ENCODE measurements around the gene VPS11. TPM values are rescaled to one million over a fixed set of nuclear protein-coding genes. Genes with fewer than 3 reads are reported as not detected.

Gene VPS11
- total RNA-seq, 1 experiment from 2014 or later = 48.7 TPM

DNA sequence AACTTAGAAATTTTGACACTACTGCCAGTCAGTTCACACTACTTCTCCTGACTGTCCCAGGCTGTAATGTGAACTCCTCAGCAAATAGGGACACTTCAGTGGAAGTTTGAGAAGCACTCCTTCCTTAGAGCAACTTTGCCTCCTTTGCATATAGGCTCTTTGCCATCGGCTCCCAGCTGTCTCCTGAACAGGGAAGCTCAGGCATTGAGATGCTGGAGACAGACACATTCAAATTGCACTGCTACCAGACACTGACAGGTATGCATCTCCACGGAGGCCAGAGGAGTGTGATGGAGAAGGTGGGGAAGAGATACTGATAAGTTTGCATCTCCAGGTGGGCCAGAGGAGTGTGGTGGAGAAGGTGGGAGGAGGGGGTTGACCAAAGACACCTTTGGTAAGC, 47.6 kb upstream of the VPS11 start:
- Histone ChIP-seq H3K9ac (ENCODE audit: low read length) (peak overlapping the region; percentile 99; the same call in 1 of the 2 replicates), H3K27me3 (ENCODE audit: low read length) (no peaks in the 10 kb centered on the region), H4K20me1 (ENCODE audit: low read length) (peaks cover 27% of the 10 kb centered on the region), H3K4me3 (ENCODE audit: low read length) (peak overlapping the region; percentile 98), H3K4me1 (ENCODE audit: insufficient read depth, low read length) (peaks cover 31% of the 10 kb centered on the region), H3K79me2 (ENCODE audit: low read length) (peaks cover 75% of the 10 kb centered on the region), H3K27ac (ENCODE audit: low read length) (no peak overlapping the region), H3F3A (ENCODE audit: low read length, unreplicated experiment) (peaks cover 22% of the 10 kb centered on the region), H2AFZ (ENCODE audit: low read length) (no peak overlapping the region), H3K36me3 (ENCODE audit: low read depth, low read length) (peaks cover 59% of the 10 kb centered on the region), H3K9me2 (replicated peaks; ENCODE audit: low read length) (no peaks in the 10 kb centered on the region), H3K9me3 (ENCODE audit: low read length) (no peaks in the 10 kb centered on the region), H3K4me2 (ENCODE audit: low read length) (peak overlapping the region; percentile 94)
- DNase-seq (peak; percentile 34), ATAC-seq (no peak)
- POLR2A ChIA-PET (ENCODE audit: unreplicated experiment) = interaction anchor here (0.6 to 1.3 kb wide), 2 partner anchors 9 to 22 kb away, joined by 4 read pairs; partner anchors contain the start of gene CENATAC
- no TSS peak for BruUV-seq (replicated peaks)
- CTCF ChIA-PET = interaction anchor here (0.6 to 0.9 kb wide), 2 partner anchors 76 to 78 kb away, joined by 3 to 5 read pairs; no protein-coding TSS in a partner anchor
- intact Hi-C loops (cut with micrococcal nuclease) = loop anchor here (2.0 to 5.0 kb wide), 2 partner anchors 21 to 37 kb away; partner anchors contain the start of genes CENATAC and HYOU1
- TF ChIP-seq EZH2 (IDR thresholded peaks at IDR 0.05; ENCODE audit: low read length, unreplicated experiment) = no peak
- TF ChIP-seq, protein P1, sequence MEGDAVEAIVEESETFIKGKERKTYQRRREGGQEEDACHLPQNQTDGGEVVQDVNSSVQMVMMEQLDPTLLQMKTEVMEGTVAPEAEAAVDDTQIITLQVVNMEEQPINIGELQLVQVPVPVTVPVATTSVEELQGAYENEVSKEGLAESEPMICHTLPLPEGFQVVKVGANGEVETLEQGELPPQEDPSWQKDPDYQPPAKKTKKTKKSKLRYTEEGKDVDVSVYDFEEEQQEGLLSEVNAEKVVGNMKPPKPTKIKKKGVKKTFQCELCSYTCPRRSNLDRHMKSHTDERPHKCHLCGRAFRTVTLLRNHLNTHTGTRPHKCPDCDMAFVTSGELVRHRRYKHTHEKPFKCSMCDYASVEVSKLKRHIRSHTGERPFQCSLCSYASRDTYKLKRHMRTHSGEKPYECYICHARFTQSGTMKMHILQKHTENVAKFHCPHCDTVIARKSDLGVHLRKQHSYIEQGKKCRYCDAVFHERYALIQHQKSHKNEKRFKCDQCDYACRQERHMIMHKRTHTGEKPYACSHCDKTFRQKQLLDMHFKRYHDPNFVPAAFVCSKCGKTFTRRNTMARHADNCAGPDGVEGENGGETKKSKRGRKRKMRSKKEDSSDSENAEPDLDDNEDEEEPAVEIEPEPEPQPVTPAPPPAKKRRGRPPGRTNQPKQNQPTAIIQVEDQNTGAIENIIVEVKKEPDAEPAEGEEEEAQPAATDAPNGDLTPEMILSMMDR (conservative IDR thresholded peaks at IDR 0.05; ENCODE audit: low read depth, low read length) = no peak
- TF ChIP-seq EZH2phosphoT487 (IDR thresholded peaks at IDR 0.05; ENCODE audit: borderline replicate concordance, low read length) = no peak

DNA sequence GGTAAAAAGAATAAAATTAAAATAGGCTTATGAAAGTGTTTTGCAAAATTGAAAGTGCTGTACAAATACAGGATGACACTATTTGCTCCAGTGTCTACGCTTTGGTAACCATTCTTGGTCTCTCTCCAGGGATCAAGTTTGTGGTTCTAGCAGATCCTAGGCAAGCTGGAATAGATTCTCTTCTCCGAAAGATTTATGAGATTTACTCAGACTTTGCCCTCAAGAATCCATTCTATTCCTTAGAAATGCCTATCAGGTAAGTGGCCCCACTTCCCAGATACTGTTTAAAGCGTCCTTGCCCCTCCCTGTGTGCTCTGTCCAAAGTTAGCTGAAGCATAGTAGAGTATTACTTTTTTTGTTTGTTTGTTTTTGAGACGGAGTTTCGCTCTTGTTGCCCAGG, 46.0 kb upstream of the VPS11 start:
- Histone ChIP-seq H3K27ac (ENCODE audit: low read length) (no peak overlapping the region), H2AFZ (ENCODE audit: low read length) (no peak overlapping the region)

GRCh38 chr11:119023741-119024140, 43.9 kb upstream of the VPS11 start:
- H4K20me1 ChIP-seq (ENCODE audit: low read length) = peaks cover 6% of the 10 kb centered on the region; the same call in 1 of the 2 replicates
- peaks cover 49% of the 10 kb centered on the region for H3K79me2 ChIP-seq (ENCODE audit: low read length)
- no peak overlapping the region for H3K4me2 ChIP-seq (ENCODE audit: low read length)
- TF ChIP-seq, protein P1 (conservative IDR thresholded peaks at IDR 0.05; ENCODE audit: low read depth, low read length) = no peak
- TF ChIP-seq EZH2 (IDR thresholded peaks at IDR 0.05; ENCODE audit: low read length, unreplicated experiment) = no peak
- no peak for TF ChIP-seq EZH2phosphoT487 (IDR thresholded peaks at IDR 0.05; ENCODE audit: borderline replicate concordance, low read length)
- ChIA-PET POLR2A (ENCODE audit: unreplicated experiment) (no interaction called here), CTCF (no interaction called here)
- H3K27me3 ChIP-seq (ENCODE audit: low read length) = no peaks in the 10 kb centered on the region
- intact Hi-C loops (cut with micrococcal nuclease) = no loop called here
- H3F3A ChIP-seq (ENCODE audit: low read length, unreplicated experiment) = peaks cover 5% of the 10 kb centered on the region
- peaks cover 22% of the 10 kb centered on the region for H3K4me1 ChIP-seq (ENCODE audit: insufficient read depth, low read length)
- no peak overlapping the region for H3K27ac ChIP-seq (ENCODE audit: low read length)
- H3K9ac ChIP-seq (ENCODE audit: low read length) = no peak overlapping the region
- H3K9me2 ChIP-seq (replicated peaks; ENCODE audit: low read length) = no peaks in the 10 kb centered on the region
- no peak overlapping the region for H3K4me3 ChIP-seq (ENCODE audit: low read length)
- H3K9me3 ChIP-seq (ENCODE audit: low read length) = no peaks in the 10 kb centered on the region
- no peak overlapping the region for H2AFZ ChIP-seq (ENCODE audit: low read length)
- ATAC-seq (no peak), DNase-seq (no peak)
- BruUV-seq (replicated peaks) = no TSS peak
- H3K36me3 ChIP-seq (ENCODE audit: low read depth, low read length) = peaks cover 35% of the 10 kb centered on the region

More for the DNA sequence above, 46.0 kb upstream of the VPS11 start:
- TSS peak; percentile 0 for BruUV-seq (replicated peaks)
- TF ChIP-seq EZH2phosphoT487 (IDR thresholded peaks at IDR 0.05; ENCODE audit: borderline replicate concordance, low read length) (no peak), EZH2 (IDR thresholded peaks at IDR 0.05; ENCODE audit: low read length, unreplicated experiment) (no peak)
- TF ChIP-seq, protein P1 (conservative IDR thresholded peaks at IDR 0.05; ENCODE audit: low read depth, low read length) = no peak
- H3K9ac ChIP-seq (ENCODE audit: low read length) = no peak overlapping the region
- H3K27me3 ChIP-seq (ENCODE audit: low read length) = no peaks in the 10 kb centered on the region
- CTCF ChIA-PET = no interaction called here
- no peak overlapping the region for H3K4me3 ChIP-seq (ENCODE audit: low read length)
- POLR2A ChIA-PET (ENCODE audit: unreplicated experiment) = no interaction called here
- ATAC-seq (no peak), DNase-seq (no peak)
- peaks cover 59% of the 10 kb centered on the region for H3K79me2 ChIP-seq (ENCODE audit: low read length)
- no peaks in the 10 kb centered on the region for H3K9me3 ChIP-seq (ENCODE audit: low read length)
- peaks cover 24% of the 10 kb centered on the region for H3K4me1 ChIP-seq (ENCODE audit: insufficient read depth, low read length)
- H3K4me2 ChIP-seq (ENCODE audit: low read length) = peak overlapping the region; percentile 9; the same call in 1 of the 2 replicates
- intact Hi-C loops (cut with micrococcal nuclease) = no loop called here
- no peaks in the 10 kb centered on the region for H3K9me2 ChIP-seq (replicated peaks; ENCODE audit: low read length)
- peaks cover 6% of the 10 kb centered on the region for H3F3A ChIP-seq (ENCODE audit: low read length, unreplicated experiment)
- H4K20me1 ChIP-seq (ENCODE audit: low read length) = peaks cover 17% of the 10 kb centered on the region
- H3K36me3 ChIP-seq (ENCODE audit: low read depth, low read length) = peaks cover 43% of the 10 kb centered on the region

All from PC-3 (cell line).